H1 (cell line): Measurements from ENCODE around the gene HS2ST1. TPM values are rescaled to one million over a fixed set of nuclear protein-coding genes. Genes with fewer than 3 reads are reported as not detected.

Experiments used
- CTCF ChIA-PET: fragments of 300-600 bp; sonication (Branson Sonifier 250); formaldehyde crosslinking; loops from one replicate; lab custom pipeline; 2021; ENCODE audit not compliant: partially characterized antibody; lab: Charles Lee
- POLR2A ChIA-PET: fragments of 300-600 bp; sonication (Branson Sonifier 250); formaldehyde crosslinking; loops from one replicate; lab custom pipeline; 2021; ENCODE audit warnings: inconsistent platforms; ENCODE audit not compliant: partially characterized antibody; lab: Charles Lee
- DNase-seq, 2 experiments: peaks; one replicate each; pipeline versions ENCODE4 v3.0.0 to v3.0.0-alpha.2; 2010 to 2022; ENCODE audit warnings: low spot score in 2 of 2, low read depth in 1 of 2, mixed read lengths in 1 of 2
- FAIRE-seq: peaks from 2 replicates; lab custom pipeline; 2011; peaks lifted over from hg19 to GRCh38; lab: Jason Lieb, UNC
- H2AFZ ChIP-seq: 2 replicates; pipeline ENCODE4 v1.8.1; 2012; ENCODE audit warnings: low read length, inconsistent platforms
- H2AK5ac ChIP-seq: 2 replicates; pipeline ENCODE4 v1.6.1; 2013; ENCODE audit warnings: low read depth, low read length
- H2BK120ac ChIP-seq: replicated peaks from 2 replicates; pipeline ENCODE3; 2013; ENCODE audit warnings: low read depth, low read length, inconsistent platforms
- H2BK12ac ChIP-seq: 2 replicates; pipeline ENCODE4 v1.6.1; 2013; ENCODE audit warnings: low read depth, low read length
- H2BK15ac ChIP-seq: 2 replicates; pipeline ENCODE4 v1.6.1; 2013; ENCODE audit warnings: low read length
- H2BK20ac ChIP-seq: 2 replicates; pipeline ENCODE4 v1.6.1; 2013; ENCODE audit warnings: low read length
- H2BK5ac ChIP-seq: 2 replicates; pipeline ENCODE4 v1.6.1; 2013; ENCODE audit warnings: low read depth, low read length
- H3K14ac ChIP-seq: 2 replicates; pipeline ENCODE4 v1.6.1; 2013; ENCODE audit warnings: inconsistent platforms; ENCODE audit not compliant: insufficient read length
- H3K18ac ChIP-seq: 2 replicates; pipeline ENCODE4 v1.6.1; 2013; ENCODE audit warnings: low read length; ENCODE audit errors: extremely low read depth
- H3K23ac ChIP-seq: 2 replicates; pipeline ENCODE4 v1.6.1; 2013; ENCODE audit warnings: inconsistent platforms; ENCODE audit not compliant: insufficient read length
- H3K23me2 ChIP-seq: 2 replicates; pipeline ENCODE4 v1.6.1; 2013; ENCODE audit warnings: low read depth, low read length
- H3K27ac ChIP-seq: 2 replicates; pipeline ENCODE4 v1.6.1; 2011; ENCODE audit warnings: low read depth, low read length, inconsistent platforms
- H3K27me3 ChIP-seq, 4 experiments: replicated peaks in 1 of 4; 1 replicate in 1 of 4; 2 replicates in 3 of 4; pipeline versions ENCODE4 v1.6.1 to v1.8.1; 2011 to 2013; ENCODE audit warnings: low read length in 3 of 4, mild to moderate bottlenecking in 3 of 4, inconsistent platforms in 2 of 4, mixed read lengths in 2 of 4, moderate library complexity in 1 of 4; ENCODE audit not compliant: control insufficient read depth in 3 of 4, insufficient read depth in 3 of 4; ENCODE audit errors: extremely low read depth in 1 of 4
- H3K36me3 ChIP-seq, 4 experiments: 2 replicates each; pipeline versions ENCODE4 v1.6.1 to v1.8.1; 2011 to 2013; ENCODE audit warnings: mild to moderate bottlenecking in 4 of 4, low read length in 3 of 4, moderate library complexity in 2 of 4, control low read depth in 1 of 4, inconsistent platforms in 1 of 4; ENCODE audit not compliant: insufficient read depth in 4 of 4, control insufficient read depth in 2 of 4
- H3K4ac ChIP-seq: replicated peaks from 2 replicates; pipeline ENCODE3; 2013; ENCODE audit warnings: low read length, low read depth, mixed read lengths, inconsistent platforms; ENCODE audit not compliant: insufficient read length
- H3K4me1 ChIP-seq, 4 experiments: replicated peaks in 1 of 4; 1 replicate in 1 of 4; 2 replicates in 3 of 4; pipeline versions ENCODE4 v1.6.1 to v1.8.1; 2011 to 2013; ENCODE audit warnings: low read length in 3 of 4, inconsistent platforms in 2 of 4, mixed read lengths in 1 of 4; ENCODE audit not compliant: insufficient read depth in 4 of 4, control insufficient read depth in 3 of 4
- H3K4me2 ChIP-seq, 2 experiments: 2 replicates each; pipeline versions ENCODE4 v1.6.1 to v1.8.1; 2011 to 2013; ENCODE audit warnings: low read depth in 2 of 2, low read length in 2 of 2, control low read depth in 1 of 2, inconsistent platforms in 1 of 2, mild to moderate bottlenecking in 1 of 2; ENCODE audit not compliant: insufficient read depth in 1 of 2
- H3K4me3 ChIP-seq, 4 experiments: fragments of 200-600, 300-600 bp in 1 of 4; sonication (generic), shearing (Covaris generic), sonication (Bioruptor Twin) in 1 of 4; 2 replicates each; pipeline versions ENCODE4 v1.5.1 to v1.8.1; 2011 to 2016; ENCODE audit warnings: low read length in 4 of 4, low read depth in 3 of 4, control low read depth in 2 of 4, inconsistent platforms in 2 of 4, mild to moderate bottlenecking in 2 of 4, mixed read lengths in 1 of 4, moderate library complexity in 1 of 4; ENCODE audit not compliant: insufficient read depth in 2 of 4; ENCODE audit errors: extremely low read depth in 1 of 4
- H3K56ac ChIP-seq: replicated peaks from 2 replicates; pipeline ENCODE3; 2013; ENCODE audit warnings: low read depth, mild to moderate bottlenecking, mixed read lengths, low read length, inconsistent platforms; ENCODE audit not compliant: insufficient read length
- H3K79me1 ChIP-seq: 2 replicates; pipeline ENCODE4 v1.6.1; 2013; ENCODE audit warnings: low read depth, low read length, control low read depth
- H3K79me2 ChIP-seq, 2 experiments: 2 replicates each; pipeline versions ENCODE4 v1.6.1 to v1.8.1; 2012 to 2013; ENCODE audit warnings: low read length in 2 of 2, mild to moderate bottlenecking in 2 of 2, inconsistent platforms in 1 of 2; ENCODE audit not compliant: insufficient read depth in 2 of 2, control insufficient read depth in 1 of 2
- H3K9ac ChIP-seq, 4 experiments: replicated peaks in 1 of 4; 1 replicate in 1 of 4; 2 replicates in 3 of 4; pipeline versions ENCODE4 v1.6.1 to v1.8.1; 2011 to 2013; ENCODE audit warnings: low read depth in 3 of 4, low read length in 3 of 4, control low read depth in 2 of 4, mild to moderate bottlenecking in 2 of 4, moderate library complexity in 2 of 4, inconsistent platforms in 1 of 4; ENCODE audit errors: extremely low read depth in 1 of 4
- H3K9me3 ChIP-seq, 2 experiments: 2 replicates each; pipeline versions ENCODE4 v1.6.1 to v1.8.1; 2012 to 2013; ENCODE audit warnings: mild to moderate bottlenecking in 2 of 2, moderate library complexity in 2 of 2, control low read depth in 1 of 2, inconsistent platforms in 1 of 2, low read depth in 1 of 2, low read length in 1 of 2, mixed read lengths in 1 of 2; ENCODE audit not compliant: insufficient read depth in 2 of 2
- H4K20me1 ChIP-seq, 2 experiments: replicated peaks in 1 of 2; 2 replicates each; pipeline versions ENCODE3 to v1.8.1; 2011 to 2013; ENCODE audit warnings: inconsistent platforms in 2 of 2, low read length in 2 of 2, mild to moderate bottlenecking in 1 of 2; ENCODE audit not compliant: insufficient read depth in 2 of 2, control insufficient read depth in 1 of 2
- H4K5ac ChIP-seq: 2 replicates; pipeline ENCODE4 v1.6.1; 2013; ENCODE audit warnings: low read length, low read depth, mixed read lengths, inconsistent platforms; ENCODE audit not compliant: insufficient read length
- H4K8ac ChIP-seq: 2 replicates; pipeline ENCODE4 v1.8.0; 2013; ENCODE audit warnings: mild to moderate bottlenecking, moderate library complexity, low read length, inconsistent platforms; ENCODE audit not compliant: insufficient read depth; ENCODE audit errors: extremely low read depth
- H4K91ac ChIP-seq: replicated peaks from 2 replicates; pipeline ENCODE3; 2013; ENCODE audit warnings: low read length, mixed read lengths, inconsistent platforms; ENCODE audit not compliant: insufficient read length
- CEBPB ChIP-seq: IDR thresholded peaks from 2 replicates; pipeline ENCODE4 v1.6.1; 2012; ENCODE audit warnings: low read depth, low read length
- RBBP5 ChIP-seq: IDR thresholded peaks from 2 replicates; pipeline ENCODE4 v1.7.1; 2012; ENCODE audit warnings: low read depth, mild to moderate bottlenecking, inconsistent platforms, low read length, moderate library complexity, borderline replicate concordance
- whole genome bisulfite sequencing, 2 experiments: shearing (Covaris generic) in 1 of 2; methylation state at CpG; one replicate each; pipeline versions ENCODE4 v1.1.6 to v1.1.7; 2013 to 2015; ENCODE audit warnings: low lambda C conversion rate in 2 of 2, mixed read lengths in 2 of 2, inconsistent platforms in 1 of 2, low coverage in 1 of 2, missing lambda C conversion rate in 1 of 2; ENCODE audit not compliant: insufficient replicate concordance in 2 of 2, insufficient coverage in 1 of 2, insufficient read length in 1 of 2; ENCODE audit errors: extremely low coverage in 1 of 2, missing lambda C conversion rate in 1 of 2; 5-methylcytosine and 5-hydroxymethylcytosine counted together
- polyA plus RNA-seq, 7 experiments: library from polyadenylated mRNA; depleted of rRNA in 3 of 7; stranded (reverse) in 5 of 7; unstranded in 2 of 7; fragments of >200 nt in 5 of 7; fragments of 200-250 nt in 2 of 7; gene quantifications; 1 replicate in 5 of 7; 2 replicates in 1 of 7; 4 replicates in 1 of 7; pipeline versions ENCODE4 v1.2.1 to v1.2.3, GENCODE V29; 2011 to 2013; ENCODE audit warnings: missing spikeins in 2 of 7, mixed read lengths in 2 of 7
- total RNA-seq: library from RNA; stranded (reverse); fragmentation: NEBNext Ultra II Directional; extraction: Animal tissue kit (Norgen Biotek cat#: 25700); gene quantifications from 2 replicates; pipeline ENCODE4 v1.2.1, GENCODE V29; 2021
- TF ChIP-seq, protein P1 (sequence below): IDR thresholded peaks from 2 replicates; pipeline ENCODE4 v1.6.1; 2012; ENCODE audit warnings: inconsistent platforms
- TF ChIP-seq, protein P2 (sequence below), 3 experiments: IDR thresholded peaks; 1 replicate in 2 of 3; 2 replicates in 1 of 3; pipeline versions ENCODE4 v1.5.1 to v1.6.1; 2011; ENCODE audit warnings: low read length in 3 of 3, mild to moderate bottlenecking in 3 of 3, inconsistent platforms in 2 of 3, low read depth in 1 of 3, moderate library complexity in 1 of 3; ENCODE audit not compliant: insufficient read depth in 1 of 3; ENCODE audit errors: control extremely low read depth in 1 of 3

The HS2ST1 gene
- total and polyA plus RNA-seq, 2 of the 8 experiments (the other 6 are each of a cell fraction or from before 2014, with no cell fraction given): 5.2 to 28.3 TPM

DNA sequence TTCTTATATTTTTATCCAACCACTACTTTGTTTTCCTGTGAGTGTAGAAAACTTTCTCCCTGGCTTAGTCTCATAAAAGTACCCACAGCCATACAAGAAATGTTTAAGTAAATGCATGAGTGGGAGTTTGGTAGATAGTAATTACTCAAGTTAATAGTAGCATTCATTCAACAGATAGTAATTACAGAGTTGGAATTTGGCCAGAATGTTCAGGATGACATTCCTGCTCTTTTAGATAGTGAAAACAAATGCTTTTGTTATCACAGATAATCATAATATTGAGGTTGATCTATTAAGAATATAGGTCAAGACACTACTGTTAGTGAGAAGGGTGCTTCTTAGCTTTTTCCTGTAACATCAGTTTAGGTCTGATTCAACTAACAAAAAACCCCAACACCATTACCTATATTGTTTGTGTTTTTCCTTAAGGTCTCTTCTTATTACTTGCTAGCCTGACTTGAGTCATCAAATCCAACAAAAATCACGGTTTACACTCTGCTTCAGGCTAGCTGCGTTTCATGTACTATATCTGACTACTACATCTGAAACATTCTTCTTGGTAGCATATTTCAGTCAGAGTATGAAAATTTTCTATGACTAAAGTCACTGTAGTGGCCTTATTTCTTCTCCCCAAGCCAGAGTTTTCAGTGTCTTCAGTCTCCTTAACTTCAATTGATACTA is 163.7 kb downstream of the HS2ST1 start:
- no peaks in the 10 kb centered on the region for H3K23me2 ChIP-seq
- POLR2A ChIA-PET: no interaction called here
- H2BK5ac ChIP-seq: no peak overlapping the region

More for the DNA sequence above, 163.7 kb downstream of the HS2ST1 start:
- 84% methylated on average over 2 of the region's 2 CpGs; no CpG with 5 or more reads in 1 of the 2 experiments for WGBS, 2 experiments
- Histone ChIP-seq H3K4ac (no peak overlapping the region), H2AK5ac (no peak overlapping the region), H3K4me2 (no peak overlapping the region), H2BK15ac (no peak overlapping the region), H2BK20ac (no peak overlapping the region), H4K8ac (no peak overlapping the region), H3K9ac (no peak overlapping the region), H4K91ac (no peak overlapping the region), H3K27ac (no peak overlapping the region), H3K4me1 (peaks cover 0 to 2% (median 0%) of the 10 kb centered on the region in 4 experiments; a peak in 1 of 7 replicates), H3K79me2 (no peaks in the 10 kb centered on the region), H3K14ac (no peak overlapping the region), H3K56ac (no peak overlapping the region)
- CTCF ChIA-PET: no interaction called here
- FAIRE-seq: no peak
- TF ChIP-seq CEBPB: no peak
- no peak for TF ChIP-seq RBBP5
- TF ChIP-seq, protein P1, sequence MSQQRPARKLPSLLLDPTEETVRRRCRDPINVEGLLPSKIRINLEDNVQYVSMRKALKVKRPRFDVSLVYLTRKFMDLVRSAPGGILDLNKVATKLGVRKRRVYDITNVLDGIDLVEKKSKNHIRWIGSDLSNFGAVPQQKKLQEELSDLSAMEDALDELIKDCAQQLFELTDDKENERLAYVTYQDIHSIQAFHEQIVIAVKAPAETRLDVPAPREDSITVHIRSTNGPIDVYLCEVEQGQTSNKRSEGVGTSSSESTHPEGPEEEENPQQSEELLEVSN: no peak
- TF ChIP-seq, protein P2, sequence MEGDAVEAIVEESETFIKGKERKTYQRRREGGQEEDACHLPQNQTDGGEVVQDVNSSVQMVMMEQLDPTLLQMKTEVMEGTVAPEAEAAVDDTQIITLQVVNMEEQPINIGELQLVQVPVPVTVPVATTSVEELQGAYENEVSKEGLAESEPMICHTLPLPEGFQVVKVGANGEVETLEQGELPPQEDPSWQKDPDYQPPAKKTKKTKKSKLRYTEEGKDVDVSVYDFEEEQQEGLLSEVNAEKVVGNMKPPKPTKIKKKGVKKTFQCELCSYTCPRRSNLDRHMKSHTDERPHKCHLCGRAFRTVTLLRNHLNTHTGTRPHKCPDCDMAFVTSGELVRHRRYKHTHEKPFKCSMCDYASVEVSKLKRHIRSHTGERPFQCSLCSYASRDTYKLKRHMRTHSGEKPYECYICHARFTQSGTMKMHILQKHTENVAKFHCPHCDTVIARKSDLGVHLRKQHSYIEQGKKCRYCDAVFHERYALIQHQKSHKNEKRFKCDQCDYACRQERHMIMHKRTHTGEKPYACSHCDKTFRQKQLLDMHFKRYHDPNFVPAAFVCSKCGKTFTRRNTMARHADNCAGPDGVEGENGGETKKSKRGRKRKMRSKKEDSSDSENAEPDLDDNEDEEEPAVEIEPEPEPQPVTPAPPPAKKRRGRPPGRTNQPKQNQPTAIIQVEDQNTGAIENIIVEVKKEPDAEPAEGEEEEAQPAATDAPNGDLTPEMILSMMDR (IDR thresholded peaks at IDR 0.05; ENCODE audit: control extremely low read depth in 1 of 3, insufficient read depth in 1 of 3, low read depth in 1 of 3, low read length in 3 of 3): no peak
- TF ChIP-seq, all 59 proteins: peak for 0
- no peaks in the 10 kb centered on the region for H3K9me3 ChIP-seq
- no peak overlapping the region for H4K5ac ChIP-seq
- H3K36me3 ChIP-seq: peaks cover 0 to under 1% (median 0%) of the 10 kb centered on the region in 4 experiments; a peak in 1 of 8 replicates
- no peaks in the 10 kb centered on the region for H3K79me1 ChIP-seq
- no peak overlapping the region for H3K4me3 ChIP-seq
- no peaks in the 10 kb centered on the region for H3K27me3 ChIP-seq
- H3K23ac ChIP-seq: no peak overlapping the region
- DNase-seq: no peak
- H2BK12ac ChIP-seq: no peak overlapping the region
- no peaks in the 10 kb centered on the region for H4K20me1 ChIP-seq
- H3K18ac ChIP-seq: no peak overlapping the region
- H2AFZ ChIP-seq: no peak overlapping the region
- H2BK120ac ChIP-seq: no peak overlapping the region
